Activated T-helper 1 cell treated with anti-CD3 and anti-CD28 coated beads, Interleukin-12 subunit alpha, Interleukin-12 subunit beta, Interleukin-2, Interleukin-4 antibody, amounts not matched to agents 30 ng/mL and 10 ng/mL and 1 ng/mL, durations not matched to agents 14 hours and 24 hours and 36 hours (primary cell): ENCODE measurements around the gene SPAAR. TPM values are rescaled to one million over a fixed set of nuclear protein-coding genes. Genes with fewer than 3 reads are reported as not detected.

Experiments
- DNase-seq: peaks from one replicate; pipeline ENCODE4 v3.0.0; 2021; ENCODE audit warnings: low spot score
- H3K27ac Mint-ChIP-seq: one replicate; pipeline ENCODE4 v1.8.0; 2021; ENCODE audit warnings: mild to moderate bottlenecking, mixed read lengths
- H3K27me3 Mint-ChIP-seq: one replicate; pipeline ENCODE4 v1.8.0; 2022; ENCODE audit warnings: mild to moderate bottlenecking, moderate library complexity, mixed read lengths; ENCODE audit not compliant: insufficient read depth
- H3K36me3 Mint-ChIP-seq: one replicate; pipeline ENCODE4 v1.8.0; 2021; ENCODE audit warnings: low read depth, mixed read lengths
- H3K4me1 Mint-ChIP-seq: one replicate; pipeline ENCODE4 v1.8.0; 2021; ENCODE audit warnings: low read depth, mixed read lengths
- H3K4me3 Mint-ChIP-seq: one replicate; pipeline ENCODE4 v1.8.0; 2021; ENCODE audit warnings: mild to moderate bottlenecking, moderate library complexity, mixed read lengths
- H3K9me3 Mint-ChIP-seq: one replicate; pipeline ENCODE4 v1.8.0; 2021; ENCODE audit warnings: mixed read lengths
- intact Hi-C: fragments of 100-400 bp; cut with micrococcal nuclease; formaldehyde crosslinking; loops from one replicate; pipeline ENCODE4 v1.15.1; 2024
- total RNA-seq: library from RNA; stranded (reverse); gene quantifications from 2 replicates; pipeline ENCODE4 v1.2.3, GENCODE V29; 2022

SPAAR gene
- total RNA-seq, 1 donor from 2014 or later = not detected

DNA sequence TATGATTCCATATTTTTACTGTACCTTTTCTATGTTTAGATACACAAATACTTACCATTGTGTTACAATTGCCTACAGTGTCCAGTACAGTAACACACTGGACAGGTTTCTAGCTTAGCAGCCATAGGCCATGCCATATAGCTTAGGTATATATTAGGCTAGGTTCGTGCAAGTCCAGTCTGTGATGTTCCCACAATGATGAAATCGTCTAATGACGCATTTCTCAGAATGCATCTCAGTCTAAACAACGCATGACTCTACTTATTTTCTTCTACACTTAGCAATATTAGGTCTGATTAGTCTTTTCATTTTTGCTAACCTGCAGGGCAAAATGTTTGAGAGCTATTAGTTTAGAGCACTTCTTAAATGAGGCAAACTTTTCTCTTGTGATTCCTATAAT is 26.0 kb downstream of the SPAAR start:
- no peaks in the 10 kb centered on the region for H3K36me3 Mint-ChIP-seq

DNA sequence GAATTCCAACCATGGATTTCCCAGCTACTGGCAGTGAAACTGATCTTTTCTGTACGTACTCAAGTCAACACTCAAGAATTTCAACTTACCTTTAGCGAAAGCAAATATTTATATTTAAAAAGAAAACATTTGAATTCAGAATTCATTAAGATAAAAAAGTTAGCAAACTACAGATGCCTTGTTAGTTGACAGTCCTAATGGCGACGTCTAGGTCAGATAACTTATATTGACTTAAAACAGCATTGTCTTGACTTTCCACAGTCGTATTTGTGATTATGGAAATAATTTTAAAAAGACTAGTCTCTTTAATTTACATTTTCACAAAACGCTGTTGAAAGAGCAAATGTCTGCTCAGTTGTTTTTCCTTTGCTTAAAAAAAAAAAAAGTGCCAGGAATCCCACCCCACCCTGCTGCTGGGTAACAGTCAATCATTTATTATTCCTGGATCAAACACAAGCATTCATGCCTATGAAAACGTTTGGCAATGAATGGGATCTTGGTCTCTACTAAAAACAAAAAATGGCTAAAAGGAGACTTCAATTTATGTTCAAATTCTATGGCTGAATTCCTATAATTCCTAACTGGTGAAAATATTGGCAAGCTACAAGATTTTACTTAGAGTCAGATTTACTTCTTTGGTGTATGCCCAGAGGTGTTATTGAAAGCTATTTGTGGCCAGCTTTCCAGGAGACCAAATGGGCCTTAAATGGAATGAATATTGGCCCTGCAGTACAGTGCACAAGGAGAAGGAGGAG is 26.6 kb downstream of the SPAAR start:
- Mint-ChIP-seq H3K27me3 (no peaks in the 10 kb centered on the region), H3K36me3 (no peaks in the 10 kb centered on the region), H3K4me1 (peaks cover 29% of the 10 kb centered on the region), H3K4me3 (no peak overlapping the region), H3K9me3 (peaks cover 8% of the 10 kb centered on the region), H3K27ac (no peak overlapping the region)
- no peak for DNase-seq
- intact Hi-C loops = no loop called here

More for the DNA sequence above, 26.0 kb downstream of the SPAAR start:
- no peak for DNase-seq
- intact Hi-C loops = no loop called here
- Mint-ChIP-seq H3K4me3 (no peak overlapping the region), H3K27ac (no peak overlapping the region), H3K9me3 (peaks cover 8% of the 10 kb centered on the region), H3K4me1 (peaks cover 22% of the 10 kb centered on the region), H3K27me3 (no peaks in the 10 kb centered on the region)

DNA sequence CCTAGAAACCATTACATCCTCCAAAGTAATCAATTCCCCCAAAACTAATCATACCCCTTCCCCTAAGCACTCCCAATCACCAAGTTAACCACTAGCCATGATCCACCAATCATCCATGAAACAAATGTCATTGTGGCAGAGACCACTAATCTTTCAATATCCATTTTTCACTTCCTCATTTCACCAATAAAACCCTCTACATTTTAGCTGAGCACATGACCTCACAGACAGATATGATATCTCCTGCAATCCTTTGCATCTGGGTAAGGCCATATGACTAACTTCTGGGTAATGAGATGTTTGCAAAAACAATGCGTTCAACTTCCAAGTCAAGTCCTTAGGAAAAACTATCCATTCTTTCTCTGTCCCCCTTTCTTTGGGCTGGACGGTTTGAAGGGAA is 27.9 kb downstream of the SPAAR start:
- Mint-ChIP-seq H3K4me1 (peaks cover 35% of the 10 kb centered on the region), H3K9me3 (peaks cover 8% of the 10 kb centered on the region), H3K4me3 (no peak overlapping the region), H3K27ac (no peak overlapping the region), H3K36me3 (no peaks in the 10 kb centered on the region), H3K27me3 (no peaks in the 10 kb centered on the region)
- no peak for DNase-seq
- intact Hi-C loops = no loop called here

DNA sequence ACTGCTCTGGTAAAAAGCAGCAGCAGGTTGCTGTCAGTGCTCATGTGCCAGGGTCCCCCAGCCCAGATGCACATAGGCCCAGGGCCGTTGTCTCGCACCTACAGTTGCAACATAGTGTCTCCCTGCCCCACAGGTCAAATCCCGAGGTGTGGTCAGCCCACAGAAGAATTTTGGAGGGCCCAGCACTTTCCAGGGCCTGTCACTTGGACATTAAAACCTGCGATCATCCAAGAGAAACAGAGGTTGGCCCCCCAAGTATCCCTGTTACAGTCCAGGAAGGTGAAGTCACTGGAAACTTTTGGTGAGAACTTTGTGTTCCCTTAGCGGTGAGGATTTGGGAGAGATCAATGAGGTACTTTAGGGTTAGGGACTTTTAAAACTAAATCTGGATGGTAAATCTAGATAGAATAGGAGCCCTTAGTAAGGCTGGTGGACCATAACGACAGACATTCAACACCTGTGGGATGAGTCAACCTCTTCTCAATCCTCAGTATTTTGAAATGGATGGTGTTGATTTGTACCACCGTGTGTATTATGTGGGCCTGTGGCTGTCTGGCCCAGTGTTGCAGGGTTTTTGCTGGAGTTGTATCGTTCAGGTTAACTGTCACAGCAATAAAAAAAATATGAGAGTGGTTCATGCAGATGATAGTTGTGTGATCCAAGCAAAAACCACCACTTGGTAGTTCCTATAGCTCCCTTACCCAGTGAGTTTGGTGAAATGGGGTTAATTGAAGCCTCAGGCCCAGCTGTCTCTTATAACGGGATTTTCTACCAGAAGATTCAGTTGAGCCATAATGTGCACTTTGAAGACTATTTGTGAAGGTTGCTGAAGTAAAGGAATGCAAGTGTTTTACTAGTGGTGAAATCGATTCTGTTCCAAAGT is 29.4 kb downstream of the SPAAR start:
- H3K27ac Mint-ChIP-seq = no peak overlapping the region
- H3K4me1 Mint-ChIP-seq = peaks cover 22% of the 10 kb centered on the region

DNA sequence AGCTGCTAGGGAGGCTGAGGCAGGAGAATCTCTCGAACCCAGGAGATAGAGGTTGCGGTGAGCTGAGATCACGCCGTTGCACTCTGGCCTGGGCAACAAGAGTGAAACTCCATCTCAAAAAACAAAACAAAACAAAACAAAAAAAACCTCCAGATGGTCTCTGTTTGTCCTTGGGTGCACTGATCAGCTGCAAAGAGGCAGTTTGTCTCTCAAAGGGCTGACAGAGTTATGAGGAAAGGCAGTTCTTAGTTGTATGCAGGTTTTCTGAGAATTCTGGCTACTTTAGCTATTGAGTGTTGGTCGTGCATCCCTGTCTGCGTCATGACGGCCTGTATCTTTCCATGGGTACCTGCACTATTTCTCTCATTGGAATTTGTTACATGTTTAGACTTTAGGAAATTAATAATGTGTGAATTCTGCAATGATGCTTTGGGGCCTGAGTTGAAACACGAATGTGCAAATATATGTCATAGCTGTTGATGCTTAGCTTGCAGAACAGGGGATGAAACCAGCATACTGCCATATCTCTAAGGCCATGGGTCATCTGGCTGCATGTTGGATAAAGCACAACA is 30.5 kb downstream of the SPAAR start:
- no peak overlapping the region for H3K27ac Mint-ChIP-seq
- peaks cover 19% of the 10 kb centered on the region for H3K4me1 Mint-ChIP-seq
- H3K9me3 Mint-ChIP-seq = peaks cover 8% of the 10 kb centered on the region
- intact Hi-C loops = no loop called here
- DNase-seq = no peak
- no peaks in the 10 kb centered on the region for H3K27me3 Mint-ChIP-seq
- H3K4me3 Mint-ChIP-seq = peak overlapping the region; percentile 10
- H3K36me3 Mint-ChIP-seq = no peaks in the 10 kb centered on the region

More for the DNA sequence above, 29.4 kb downstream of the SPAAR start:
- intact Hi-C loops = no loop called here
- H3K36me3 Mint-ChIP-seq = no peaks in the 10 kb centered on the region
- no peak for DNase-seq
- no peak overlapping the region for H3K4me3 Mint-ChIP-seq
- H3K27me3 Mint-ChIP-seq = no peaks in the 10 kb centered on the region
- peaks cover 8% of the 10 kb centered on the region for H3K9me3 Mint-ChIP-seq

DNA sequence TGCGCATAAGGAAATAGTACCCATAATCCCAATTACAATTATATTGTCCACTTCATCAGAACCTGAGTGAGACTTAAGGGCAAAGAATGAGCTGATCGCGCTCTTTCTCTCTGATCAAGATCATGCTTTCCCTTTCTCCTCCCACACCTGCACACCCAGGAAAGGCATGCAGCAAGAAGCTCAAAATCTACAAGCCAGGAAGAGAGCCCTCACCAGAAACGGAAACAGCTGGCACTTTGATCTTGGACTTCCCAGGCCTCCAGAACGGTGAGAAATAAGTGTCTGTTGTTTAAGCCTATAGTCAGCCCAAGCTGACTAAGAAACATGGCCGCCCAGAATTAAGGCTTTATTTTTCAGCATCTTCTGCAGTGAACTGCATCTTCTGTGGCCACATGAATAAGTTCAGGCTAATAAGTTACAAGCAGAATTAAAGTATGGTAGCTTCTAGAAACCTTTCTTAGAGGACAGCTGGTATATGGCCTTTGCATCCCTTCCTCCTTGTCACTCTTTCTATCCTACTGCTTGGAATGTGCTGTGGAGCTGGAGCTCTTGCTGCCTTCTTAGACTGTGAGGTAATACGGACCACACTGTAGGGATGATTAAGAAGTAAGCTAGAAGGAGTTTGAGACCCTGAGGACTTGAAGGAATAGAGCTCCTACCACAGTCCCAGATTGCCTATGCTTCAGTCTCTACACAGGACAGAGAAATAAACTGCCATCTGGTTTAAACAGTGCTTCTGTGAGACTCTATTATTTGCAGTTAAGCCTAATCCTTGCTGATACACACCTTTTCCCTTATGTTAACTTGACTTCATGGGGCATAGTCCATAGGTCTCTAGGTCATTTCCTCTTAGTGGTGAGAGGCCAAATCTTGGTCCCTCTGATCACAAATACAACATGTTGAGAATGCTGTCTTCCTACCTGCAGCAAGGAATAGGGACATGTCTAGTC is 31.4 kb downstream of the SPAAR start:
- H3K36me3 Mint-ChIP-seq = no peaks in the 10 kb centered on the region
- intact Hi-C loops = no loop called here
- H3K27me3 Mint-ChIP-seq = no peaks in the 10 kb centered on the region
- H3K27ac Mint-ChIP-seq = peak overlapping the region; percentile 15
- no peak for DNase-seq
- H3K4me3 Mint-ChIP-seq = no peak overlapping the region
- H3K9me3 Mint-ChIP-seq = peaks cover 8% of the 10 kb centered on the region
- peaks cover 19% of the 10 kb centered on the region for H3K4me1 Mint-ChIP-seq

DNA sequence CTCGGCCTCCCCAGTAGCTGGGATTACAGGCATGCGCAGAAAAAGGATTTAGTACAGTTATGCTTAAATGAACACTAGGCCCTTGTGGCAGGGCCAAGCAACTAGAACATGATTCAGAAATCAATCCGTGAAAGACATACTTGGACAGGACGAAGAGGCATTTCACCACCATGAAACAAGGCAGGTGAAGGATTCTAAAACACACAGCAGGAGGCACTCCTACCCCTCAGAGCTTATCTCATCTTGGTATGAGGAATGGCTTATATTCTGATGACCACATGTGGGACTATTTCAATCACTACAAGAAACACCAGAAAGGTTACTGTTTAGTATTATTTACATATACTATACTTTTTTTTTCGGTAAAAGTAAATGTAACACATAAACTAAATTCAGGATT is 33.0 kb downstream of the SPAAR start:
- no peak for DNase-seq
- H3K36me3 Mint-ChIP-seq = no peaks in the 10 kb centered on the region
- no peaks in the 10 kb centered on the region for H3K27me3 Mint-ChIP-seq
- H3K9me3 Mint-ChIP-seq = peaks cover 2% of the 10 kb centered on the region
- H3K27ac Mint-ChIP-seq = no peak overlapping the region
- H3K4me1 Mint-ChIP-seq = peaks cover 19% of the 10 kb centered on the region
- H3K4me3 Mint-ChIP-seq = no peak overlapping the region
- intact Hi-C loops = no loop called here

DNA sequence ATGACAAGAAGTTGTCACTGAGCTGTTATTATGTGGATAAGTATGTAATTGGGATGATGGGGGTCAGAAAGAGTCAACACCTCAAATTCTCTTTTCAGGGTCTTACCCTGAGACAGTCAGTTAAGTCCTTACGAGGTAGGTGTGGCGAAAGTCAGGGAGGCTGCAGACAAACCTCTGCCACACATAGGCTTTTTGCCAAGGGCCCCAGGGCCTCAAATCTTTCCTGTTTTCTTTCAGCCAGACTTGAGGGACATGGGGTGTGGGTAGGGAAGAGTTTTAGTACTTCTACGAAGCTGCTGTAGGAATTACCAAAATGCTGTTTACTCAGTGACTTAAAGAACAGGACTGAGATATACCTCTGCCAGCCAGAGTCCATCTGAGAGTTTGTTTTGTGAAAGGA is 34.9 kb downstream of the SPAAR start:
- DNase-seq = no peak
- Mint-ChIP-seq H3K9me3 (no peaks in the 10 kb centered on the region), H3K27ac (no peak overlapping the region), H3K4me1 (peaks cover 19% of the 10 kb centered on the region), H3K36me3 (no peaks in the 10 kb centered on the region), H3K27me3 (peaks cover 6% of the 10 kb centered on the region), H3K4me3 (no peak overlapping the region)
- intact Hi-C loops = no loop called here

DNA sequence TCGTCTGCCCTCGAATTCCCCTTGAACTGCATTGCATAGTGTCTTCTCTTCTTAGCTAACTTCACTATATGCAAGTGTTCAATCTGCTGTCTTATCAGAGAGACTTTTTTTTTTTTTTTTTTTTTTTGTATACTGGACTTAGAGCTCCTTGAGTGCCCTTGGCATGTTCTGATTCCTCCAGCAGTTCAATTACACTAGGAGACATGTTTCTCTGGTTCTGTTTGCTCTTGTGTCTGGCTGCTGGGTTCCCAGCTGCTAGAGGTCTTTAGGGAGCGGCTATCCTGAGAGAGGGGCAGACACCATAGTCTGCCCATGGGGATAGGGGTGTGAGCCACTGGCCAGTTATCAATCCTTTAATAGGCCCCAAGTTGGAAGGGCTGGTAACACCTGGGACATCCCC is 35.6 kb downstream of the SPAAR start:
- Mint-ChIP-seq H3K4me3 (no peak overlapping the region), H3K4me1 (peaks cover 17% of the 10 kb centered on the region), H3K9me3 (no peaks in the 10 kb centered on the region), H3K27ac (no peak overlapping the region), H3K27me3 (peaks cover 8% of the 10 kb centered on the region), H3K36me3 (no peaks in the 10 kb centered on the region)
- intact Hi-C loops = loop anchor here (1.0 kb wide), 1 partner anchor 42 kb away; no protein-coding TSS in a partner anchor
- DNase-seq = no peak

DNA sequence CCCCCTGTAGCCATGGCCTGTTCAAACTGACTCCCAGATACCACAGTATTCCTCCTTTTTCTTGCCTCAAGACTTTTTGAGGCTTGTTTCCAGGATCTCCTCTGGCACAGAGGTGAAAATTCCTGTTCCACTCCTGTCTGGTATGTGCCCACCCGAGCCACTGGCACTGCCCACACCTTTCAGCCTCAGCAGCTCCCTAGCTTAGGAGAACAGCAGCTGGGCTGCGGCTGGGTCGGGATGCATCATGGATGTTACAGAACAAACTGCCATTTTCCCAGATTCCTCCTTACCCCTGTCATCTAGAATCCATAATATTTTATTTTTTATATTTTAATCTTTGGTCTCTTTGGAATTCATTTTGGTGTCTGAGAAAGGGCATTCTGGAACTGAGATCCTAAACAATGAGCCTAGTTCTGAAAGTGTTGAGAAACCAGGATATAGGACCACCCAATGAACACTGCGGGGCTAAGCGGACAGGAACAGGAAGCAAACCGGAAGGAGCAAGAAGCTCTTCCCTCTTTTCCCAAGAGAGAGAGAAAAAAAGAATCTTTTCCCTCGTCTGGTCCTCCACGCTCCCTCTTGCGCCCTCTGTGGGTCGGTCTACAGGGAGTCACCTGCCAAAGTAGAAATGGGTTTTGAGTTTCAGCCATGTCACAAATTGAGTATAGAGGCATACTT is 36.2 kb downstream of the SPAAR start:
- Mint-ChIP-seq H3K27me3 (peaks cover 8% of the 10 kb centered on the region), H3K9me3 (no peaks in the 10 kb centered on the region), H3K36me3 (no peaks in the 10 kb centered on the region), H3K27ac (no peak overlapping the region), H3K4me1 (peaks cover 11% of the 10 kb centered on the region), H3K4me3 (no peak overlapping the region)
- intact Hi-C loops = loop anchor here (1.0 kb wide), 1 partner anchor 42 kb away; no protein-coding TSS in a partner anchor
- peak; percentile 27 for DNase-seq

DNA sequence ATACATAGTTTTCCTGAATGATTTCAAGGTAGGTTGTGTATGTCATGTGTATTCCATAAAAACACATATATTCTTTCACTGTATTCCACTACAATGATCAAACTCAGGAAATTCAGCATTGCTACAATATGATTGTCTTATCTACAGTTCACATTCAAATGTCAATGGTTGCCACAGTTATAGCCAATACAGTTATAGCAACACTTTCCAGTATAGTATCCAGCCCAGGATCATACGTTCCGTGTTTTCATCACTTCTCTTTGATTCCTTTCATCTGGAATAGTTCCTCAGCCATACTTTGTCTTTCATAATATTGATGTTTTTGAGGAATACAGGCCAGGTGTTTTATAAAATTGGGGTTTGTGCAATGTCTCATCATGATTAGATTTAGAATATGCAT is 39.2 kb downstream of the SPAAR start:
- Mint-ChIP-seq H3K27ac (no peak overlapping the region), H3K9me3 (no peaks in the 10 kb centered on the region), H3K27me3 (peaks cover 22% of the 10 kb centered on the region), H3K36me3 (no peaks in the 10 kb centered on the region), H3K4me3 (no peak overlapping the region), H3K4me1 (no peaks in the 10 kb centered on the region)
- DNase-seq = no peak
- intact Hi-C loops = no loop called here

DNA sequence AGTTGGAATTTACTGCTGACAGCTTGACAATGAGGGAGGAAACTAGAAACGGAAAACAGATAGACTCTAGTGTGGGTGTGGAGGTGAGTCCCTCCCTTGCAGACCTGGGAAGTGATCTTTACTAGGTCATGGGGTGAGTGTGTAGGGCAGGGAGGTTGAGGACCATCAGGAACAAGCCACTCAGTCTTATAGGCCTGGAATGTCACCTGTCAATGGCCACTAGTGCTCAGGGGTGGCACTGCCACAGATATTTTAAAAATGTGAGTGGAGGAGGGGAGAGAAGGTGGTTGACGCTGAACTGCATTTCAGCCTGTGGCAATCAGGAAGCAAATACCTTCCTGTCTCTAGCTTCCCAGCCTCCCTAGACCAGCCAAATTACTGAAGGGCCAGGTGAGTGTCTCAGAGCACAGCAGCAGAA is 39.6 kb downstream of the SPAAR start:
- Mint-ChIP-seq H3K27ac (no peak overlapping the region), H3K27me3 (peaks cover 22% of the 10 kb centered on the region), H3K4me3 (no peak overlapping the region), H3K4me1 (no peaks in the 10 kb centered on the region), H3K9me3 (no peaks in the 10 kb centered on the region), H3K36me3 (no peaks in the 10 kb centered on the region)
- no peak for DNase-seq
- intact Hi-C loops = no loop called here
